WTC11 (cell line): ENCODE results near the gene SPACA7. TPM values are rescaled to one million over a fixed set of nuclear protein-coding genes. Genes with fewer than 3 reads are reported as not detected.
A peak's percentile ranks its signal among the peaks of the same experiment; 100 is the strongest.

Experiments used
- ATAC-seq: fragments of 200-7000 bp; cut with Tn5 transposase; 2 replicates; pipeline ENCODE4 v1.10.0; 2021; ENCODE audit warnings: mild to moderate bottlenecking, moderate library complexity
- CTCF ChIA-PET: fragments of 300-600 bp; sonication (Branson Sonifier 250); formaldehyde crosslinking; loops from one replicate; lab custom pipeline; 2021; ENCODE audit warnings: antibody characterized with exemption; lab: Charles Lee
- POLR2A ChIA-PET: fragments of 350-600 bp; sonication (Branson Sonifier 250); formaldehyde crosslinking; loops from one replicate; lab custom pipeline; 2021; ENCODE audit warnings: antibody characterized with exemption; lab: Charles Lee
- DNase-seq: peaks from one replicate; pipeline ENCODE4 v3.0.0; 2021; ENCODE audit warnings: low spot score
- H3K27ac Mint-ChIP-seq: 2 replicates; pipeline ENCODE4 v1.8.0; 2021; ENCODE audit warnings: mixed read lengths
- H3K27me3 Mint-ChIP-seq: 2 replicates; pipeline ENCODE4 v1.8.0; 2021; ENCODE audit warnings: low read depth, mild to moderate bottlenecking, moderate library complexity, mixed read lengths
- H3K36me3 Mint-ChIP-seq: 2 replicates; pipeline ENCODE4 v1.8.0; 2021; ENCODE audit warnings: mixed read lengths
- H3K4me1 Mint-ChIP-seq: 2 replicates; pipeline ENCODE4 v1.8.0; 2022; ENCODE audit warnings: mixed read lengths
- H3K4me3 Mint-ChIP-seq: 2 replicates; pipeline ENCODE4 v1.8.0; 2021; ENCODE audit warnings: mild to moderate bottlenecking, moderate library complexity, mixed read lengths
- H3K9me3 Mint-ChIP-seq: 2 replicates; pipeline ENCODE4 v1.8.0; 2021; ENCODE audit warnings: mixed read lengths
- CREM ChIP-seq: sonication (generic); formaldehyde crosslinking; IDR thresholded peaks from 2 replicates; pipeline ENCODE4 v1.8.1; 2022; ENCODE audit warnings: mild to moderate bottlenecking, missing genetic modification reagents, moderate library complexity
- EMX1 ChIP-seq: fragments of 250-450 bp; sonication (Bioruptor Pico); IDR thresholded peaks from 2 replicates; pipeline ENCODE4 v1.8.0; 2021; ENCODE audit warnings: mild to moderate bottlenecking
- GABPB1 ChIP-seq: sonication (generic); formaldehyde crosslinking; IDR thresholded peaks from 2 replicates; pipeline ENCODE4 v1.8.1; 2023; ENCODE audit warnings: mild to moderate bottlenecking, missing genetic modification reagents
- MXD4 ChIP-seq: fragments of 250-450 bp; sonication (Bioruptor Pico); IDR thresholded peaks from 2 replicates; pipeline ENCODE4 v1.8.0; 2021; ENCODE audit warnings: mild to moderate bottlenecking, moderate library complexity, borderline replicate concordance
- RELA ChIP-seq: sonication (generic); formaldehyde crosslinking; IDR thresholded peaks from 2 replicates; pipeline ENCODE4 v1.8.1; 2022; ENCODE audit warnings: missing genetic modification reagents, mild to moderate bottlenecking, borderline replicate concordance
- ZNF121 ChIP-seq: sonication (generic); formaldehyde crosslinking; IDR thresholded peaks from 2 replicates; pipeline ENCODE4 v1.8.0; 2023; ENCODE audit warnings: missing genetic modification reagents
- ZNF317 ChIP-seq: sonication (generic); formaldehyde crosslinking; IDR thresholded peaks from 2 replicates; pipeline ENCODE4 v1.8.1; 2023; ENCODE audit warnings: low read depth, mild to moderate bottlenecking, moderate library complexity, missing genetic modification reagents, borderline replicate concordance
- ZNF396 ChIP-seq: fragments of 250-450 bp; sonication (Bioruptor Pico); IDR thresholded peaks from 2 replicates; pipeline ENCODE4 v1.8.0; 2021; ENCODE audit warnings: mild to moderate bottlenecking, moderate library complexity, borderline replicate concordance
- total RNA-seq: library from RNA; stranded (reverse); gene quantifications from 3 replicates; pipeline ENCODE4 v1.2.3, GENCODE V29; 2021
- TF ChIP-seq, protein P1 (sequence below): sonication (generic); formaldehyde crosslinking; IDR thresholded peaks from 2 replicates; pipeline ENCODE4 v1.8.0; 2022; ENCODE audit warnings: mild to moderate bottlenecking, missing genetic modification reagents
- TF ChIP-seq, protein P2 (sequence below): fragments of 250-450 bp; sonication (Bioruptor Pico); IDR thresholded peaks from 2 replicates; pipeline ENCODE4 v1.9.0; 2021; ENCODE audit warnings: mild to moderate bottlenecking
- TF ChIP-seq, protein P3 (sequence below): sonication (generic); formaldehyde crosslinking; IDR thresholded peaks from 2 replicates; pipeline ENCODE4 v1.8.1; 2023; ENCODE audit warnings: mild to moderate bottlenecking, moderate library complexity, missing genetic modification reagents
- TF ChIP-seq, protein P4 (sequence below): sonication (generic); formaldehyde crosslinking; IDR thresholded peaks from 2 replicates; pipeline ENCODE4 v1.8.1; 2022; ENCODE audit warnings: mild to moderate bottlenecking, missing genetic modification reagents, moderate library complexity, borderline replicate concordance
- TF ChIP-seq, protein P5 (sequence below): sonication (generic); formaldehyde crosslinking; conservative IDR thresholded peaks from 2 replicates; pipeline ENCODE4 v1.8.1; 2022; ENCODE audit warnings: mild to moderate bottlenecking, missing genetic modification reagents
- TF ChIP-seq, protein P6 (sequence below): sonication (generic); formaldehyde crosslinking; IDR thresholded peaks from 2 replicates; pipeline ENCODE4 v1.8.1; 2022; ENCODE audit warnings: missing genetic modification reagents, borderline replicate concordance
- TF ChIP-seq, protein P7 (sequence below): fragments of 250-450 bp; sonication (Bioruptor Pico); IDR thresholded peaks from 2 replicates; pipeline ENCODE4 v1.9.0; 2021; ENCODE audit warnings: mild to moderate bottlenecking
- TF ChIP-seq, protein P8 (sequence below): sonication (generic); formaldehyde crosslinking; IDR thresholded peaks from 2 replicates; pipeline ENCODE4 v1.8.0; 2023; ENCODE audit warnings: missing genetic modification reagents

The SPACA7 gene
- total RNA-seq, 1 experiment from 2014 or later: not detected

DNA sequence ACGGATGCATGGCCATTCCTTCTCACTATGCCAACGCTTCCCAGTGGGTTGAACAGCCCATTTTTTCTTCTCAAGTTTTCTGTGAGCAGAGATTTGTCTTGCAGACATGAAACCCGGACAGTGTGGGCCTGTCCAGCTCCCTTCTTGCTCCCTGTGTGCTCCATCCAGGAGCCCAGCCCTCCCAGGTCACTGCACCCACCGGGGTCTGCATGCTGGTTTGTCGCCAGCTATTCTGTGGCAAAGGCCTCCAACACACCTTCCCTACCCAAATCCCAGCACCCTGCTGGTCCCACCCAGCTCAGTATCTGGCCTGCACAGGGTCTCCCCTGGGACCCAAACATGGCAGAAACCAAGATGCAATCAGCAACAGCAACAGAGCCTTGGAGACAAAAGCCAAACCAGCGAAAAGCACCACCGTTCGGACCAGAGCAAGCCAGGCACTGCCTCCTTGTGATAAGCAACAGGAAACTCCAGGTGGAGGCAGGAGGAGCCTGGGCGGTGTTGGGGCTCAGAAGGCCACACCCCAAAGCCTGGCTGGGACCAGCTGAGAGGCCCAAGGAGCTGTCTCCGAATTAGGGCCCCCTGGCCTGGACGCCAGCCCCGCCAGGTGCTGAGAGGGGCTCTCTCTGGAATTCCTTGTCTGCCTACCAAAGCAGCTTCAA, 12.2 kb upstream of the SPACA7 start:
- Mint-ChIP-seq H3K27me3 (peaks cover 4% of the 10 kb centered on the region; the same call in 1 of the 2 replicates), H3K27ac (no peak overlapping the region), H3K4me3 (no peak overlapping the region), H3K4me1 (peaks cover 15% of the 10 kb centered on the region), H3K9me3 (peaks cover 31% of the 10 kb centered on the region), H3K36me3 (peaks cover 9% of the 10 kb centered on the region)
- TF ChIP-seq, protein P1, sequence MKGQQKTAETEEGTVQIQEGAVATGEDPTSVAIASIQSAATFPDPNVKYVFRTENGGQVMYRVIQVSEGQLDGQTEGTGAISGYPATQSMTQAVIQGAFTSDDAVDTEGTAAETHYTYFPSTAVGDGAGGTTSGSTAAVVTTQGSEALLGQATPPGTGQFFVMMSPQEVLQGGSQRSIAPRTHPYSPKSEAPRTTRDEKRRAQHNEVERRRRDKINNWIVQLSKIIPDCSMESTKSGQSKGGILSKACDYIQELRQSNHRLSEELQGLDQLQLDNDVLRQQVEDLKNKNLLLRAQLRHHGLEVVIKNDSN (CRISPR knock-in tag): no peak
- no peak for TF ChIP-seq GABPB1 (CRISPR knock-in tag)
- no peak for TF ChIP-seq MXD4 (CRISPR knock-in tag)
- TF ChIP-seq CREM (CRISPR knock-in tag): no peak
- ATAC-seq: peak; percentile 83
- no peak for DNase-seq
- ChIA-PET CTCF (interaction anchor here (0.9 to 1.7 kb wide), 2 partner anchors 79 to 80 kb away, joined by 3 to 7 read pairs; no protein-coding TSS in a partner anchor), POLR2A (no interaction called here)

DNA sequence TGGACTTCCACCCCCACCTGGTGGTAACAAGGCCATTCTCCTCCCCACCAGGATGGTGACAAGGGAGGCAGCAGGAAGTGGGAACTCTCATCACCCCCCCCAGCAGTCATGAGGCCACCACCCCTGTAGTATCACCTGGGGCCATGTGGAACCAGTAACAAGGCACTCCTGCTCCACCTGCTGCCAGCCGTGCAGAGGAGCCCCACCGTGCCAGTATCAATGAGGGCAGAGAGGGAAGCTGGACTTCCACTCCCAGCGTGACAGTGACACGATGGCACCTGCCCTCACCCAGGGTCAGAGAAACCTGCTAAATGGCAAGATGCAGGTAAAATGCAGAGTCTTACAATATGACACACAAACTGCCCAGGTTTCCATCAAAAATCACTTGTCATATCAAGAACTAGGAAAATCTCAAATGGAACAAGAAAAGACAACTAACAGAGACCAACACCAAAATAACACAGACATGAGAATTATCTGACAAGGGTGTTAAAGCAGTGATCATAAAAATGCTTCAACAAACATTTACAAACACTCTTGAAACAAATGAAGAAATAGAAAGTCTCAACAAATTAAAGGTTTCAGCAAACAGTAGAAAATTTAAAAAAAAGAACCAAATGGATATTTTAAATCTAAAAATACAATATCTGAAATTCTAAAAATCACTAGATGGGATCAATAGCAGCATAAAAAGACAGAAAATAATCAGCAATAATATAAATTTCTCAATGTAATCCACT, 9.1 kb upstream of the SPACA7 start:
- Mint-ChIP-seq H3K36me3 (peaks cover 9% of the 10 kb centered on the region), H3K9me3 (peaks cover 11% of the 10 kb centered on the region), H3K27me3 (peaks cover 4% of the 10 kb centered on the region; the same call in 1 of the 2 replicates), H3K4me1 (peaks cover 19% of the 10 kb centered on the region), H3K4me3 (no peak overlapping the region), H3K27ac (no peak overlapping the region)
- TF ChIP-seq, protein P2, sequence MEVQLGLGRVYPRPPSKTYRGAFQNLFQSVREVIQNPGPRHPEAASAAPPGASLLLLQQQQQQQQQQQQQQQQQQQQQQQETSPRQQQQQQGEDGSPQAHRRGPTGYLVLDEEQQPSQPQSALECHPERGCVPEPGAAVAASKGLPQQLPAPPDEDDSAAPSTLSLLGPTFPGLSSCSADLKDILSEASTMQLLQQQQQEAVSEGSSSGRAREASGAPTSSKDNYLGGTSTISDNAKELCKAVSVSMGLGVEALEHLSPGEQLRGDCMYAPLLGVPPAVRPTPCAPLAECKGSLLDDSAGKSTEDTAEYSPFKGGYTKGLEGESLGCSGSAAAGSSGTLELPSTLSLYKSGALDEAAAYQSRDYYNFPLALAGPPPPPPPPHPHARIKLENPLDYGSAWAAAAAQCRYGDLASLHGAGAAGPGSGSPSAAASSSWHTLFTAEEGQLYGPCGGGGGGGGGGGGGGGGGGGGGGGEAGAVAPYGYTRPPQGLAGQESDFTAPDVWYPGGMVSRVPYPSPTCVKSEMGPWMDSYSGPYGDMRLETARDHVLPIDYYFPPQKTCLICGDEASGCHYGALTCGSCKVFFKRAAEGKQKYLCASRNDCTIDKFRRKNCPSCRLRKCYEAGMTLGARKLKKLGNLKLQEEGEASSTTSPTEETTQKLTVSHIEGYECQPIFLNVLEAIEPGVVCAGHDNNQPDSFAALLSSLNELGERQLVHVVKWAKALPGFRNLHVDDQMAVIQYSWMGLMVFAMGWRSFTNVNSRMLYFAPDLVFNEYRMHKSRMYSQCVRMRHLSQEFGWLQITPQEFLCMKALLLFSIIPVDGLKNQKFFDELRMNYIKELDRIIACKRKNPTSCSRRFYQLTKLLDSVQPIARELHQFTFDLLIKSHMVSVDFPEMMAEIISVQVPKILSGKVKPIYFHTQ (CRISPR knock-in tag): no peak
- TF ChIP-seq, protein P3, sequence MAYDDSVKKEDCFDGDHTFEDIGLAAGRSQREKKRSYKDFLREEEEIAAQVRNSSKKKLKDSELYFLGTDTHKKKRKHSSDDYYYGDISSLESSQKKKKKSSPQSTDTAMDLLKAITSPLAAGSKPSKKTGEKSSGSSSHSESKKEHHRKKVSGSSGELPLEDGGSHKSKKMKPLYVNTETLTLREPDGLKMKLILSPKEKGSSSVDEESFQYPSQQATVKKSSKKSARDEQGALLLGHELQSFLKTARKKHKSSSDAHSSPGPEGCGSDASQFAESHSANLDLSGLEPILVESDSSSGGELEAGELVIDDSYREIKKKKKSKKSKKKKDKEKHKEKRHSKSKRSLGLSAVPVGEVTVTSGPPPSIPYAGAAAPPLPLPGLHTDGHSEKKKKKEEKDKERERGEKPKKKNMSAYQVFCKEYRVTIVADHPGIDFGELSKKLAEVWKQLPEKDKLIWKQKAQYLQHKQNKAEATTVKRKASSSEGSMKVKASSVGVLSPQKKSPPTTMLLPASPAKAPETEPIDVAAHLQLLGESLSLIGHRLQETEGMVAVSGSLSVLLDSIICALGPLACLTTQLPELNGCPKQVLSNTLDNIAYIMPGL (CRISPR knock-in tag): no peak
- no peak for TF ChIP-seq ZNF121 (CRISPR knock-in tag)
- no peak for TF ChIP-seq EMX1 (CRISPR knock-in tag)
- TF ChIP-seq, protein P1 (CRISPR knock-in tag): no peak
- TF ChIP-seq, protein P4, sequence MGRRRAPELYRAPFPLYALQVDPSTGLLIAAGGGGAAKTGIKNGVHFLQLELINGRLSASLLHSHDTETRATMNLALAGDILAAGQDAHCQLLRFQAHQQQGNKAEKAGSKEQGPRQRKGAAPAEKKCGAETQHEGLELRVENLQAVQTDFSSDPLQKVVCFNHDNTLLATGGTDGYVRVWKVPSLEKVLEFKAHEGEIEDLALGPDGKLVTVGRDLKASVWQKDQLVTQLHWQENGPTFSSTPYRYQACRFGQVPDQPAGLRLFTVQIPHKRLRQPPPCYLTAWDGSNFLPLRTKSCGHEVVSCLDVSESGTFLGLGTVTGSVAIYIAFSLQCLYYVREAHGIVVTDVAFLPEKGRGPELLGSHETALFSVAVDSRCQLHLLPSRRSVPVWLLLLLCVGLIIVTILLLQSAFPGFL (CRISPR knock-in tag): no peak
- no peak for TF ChIP-seq ZNF396 (CRISPR knock-in tag)
- TF ChIP-seq, protein P5, sequence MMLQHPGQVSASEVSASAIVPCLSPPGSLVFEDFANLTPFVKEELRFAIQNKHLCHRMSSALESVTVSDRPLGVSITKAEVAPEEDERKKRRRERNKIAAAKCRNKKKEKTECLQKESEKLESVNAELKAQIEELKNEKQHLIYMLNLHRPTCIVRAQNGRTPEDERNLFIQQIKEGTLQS (CRISPR knock-in tag): no peak
- POLR2A ChIA-PET: no interaction called here
- CTCF ChIA-PET: no interaction called here
- DNase-seq: no peak
- no peak for ATAC-seq

DNA sequence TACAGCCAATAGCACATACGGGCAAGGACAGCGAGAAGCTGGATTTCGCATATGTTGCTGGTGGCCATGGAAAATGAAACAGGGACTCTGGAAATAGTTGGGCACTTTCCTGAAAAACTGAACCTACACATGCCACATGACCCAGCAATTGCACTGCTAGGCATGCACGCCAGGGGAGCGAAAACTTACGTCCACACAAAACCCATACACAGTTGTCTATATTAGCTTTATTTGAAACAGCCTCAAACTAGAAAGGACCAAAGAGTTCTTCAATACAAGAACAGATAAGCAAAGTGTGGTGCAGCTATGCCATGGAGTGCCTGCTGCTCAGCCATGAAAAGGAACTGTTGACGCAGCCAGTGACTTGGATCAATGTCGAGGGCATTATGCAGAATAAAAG, 7.3 kb upstream of the SPACA7 start:
- no peak for DNase-seq
- Mint-ChIP-seq H3K27me3 (peaks cover 4% of the 10 kb centered on the region; the same call in 1 of the 2 replicates), H3K27ac (no peak overlapping the region), H3K4me3 (no peak overlapping the region), H3K36me3 (peaks cover 9% of the 10 kb centered on the region), H3K4me1 (peaks cover 7% of the 10 kb centered on the region), H3K9me3 (peaks cover 10% of the 10 kb centered on the region)
- CTCF ChIA-PET: interaction anchor here (1.6 kb wide), 1 partner anchor 75 kb away, joined by 6 read pairs; no protein-coding TSS in a partner anchor
- ATAC-seq: no peak
- POLR2A ChIA-PET: no interaction called here
- no peak for TF ChIP-seq ZNF396 (CRISPR knock-in tag)
- TF ChIP-seq, protein P6, sequence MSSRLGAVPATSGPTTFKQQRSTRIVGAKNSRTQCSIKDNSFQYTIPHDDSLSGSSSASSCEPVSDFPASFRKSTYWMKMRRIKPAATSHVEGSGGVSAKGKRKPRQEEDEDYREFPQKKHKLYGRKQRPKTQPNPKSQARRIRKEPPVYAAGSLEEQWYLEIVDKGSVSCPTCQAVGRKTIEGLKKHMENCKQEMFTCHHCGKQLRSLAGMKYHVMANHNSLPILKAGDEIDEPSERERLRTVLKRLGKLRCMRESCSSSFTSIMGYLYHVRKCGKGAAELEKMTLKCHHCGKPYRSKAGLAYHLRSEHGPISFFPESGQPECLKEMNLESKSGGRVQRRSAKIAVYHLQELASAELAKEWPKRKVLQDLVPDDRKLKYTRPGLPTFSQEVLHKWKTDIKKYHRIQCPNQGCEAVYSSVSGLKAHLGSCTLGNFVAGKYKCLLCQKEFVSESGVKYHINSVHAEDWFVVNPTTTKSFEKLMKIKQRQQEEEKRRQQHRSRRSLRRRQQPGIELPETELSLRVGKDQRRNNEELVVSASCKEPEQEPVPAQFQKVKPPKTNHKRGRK: no peak
- no peak for TF ChIP-seq RELA (CRISPR knock-in tag)
- TF ChIP-seq, protein P5 (CRISPR knock-in tag): no peak
- no peak for TF ChIP-seq ZNF317 (CRISPR knock-in tag)
- TF ChIP-seq, protein P7, sequence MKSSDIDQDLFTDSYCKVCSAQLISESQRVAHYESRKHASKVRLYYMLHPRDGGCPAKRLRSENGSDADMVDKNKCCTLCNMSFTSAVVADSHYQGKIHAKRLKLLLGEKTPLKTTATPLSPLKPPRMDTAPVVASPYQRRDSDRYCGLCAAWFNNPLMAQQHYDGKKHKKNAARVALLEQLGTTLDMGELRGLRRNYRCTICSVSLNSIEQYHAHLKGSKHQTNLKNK (CRISPR knock-in tag): no peak
- TF ChIP-seq, protein P8, sequence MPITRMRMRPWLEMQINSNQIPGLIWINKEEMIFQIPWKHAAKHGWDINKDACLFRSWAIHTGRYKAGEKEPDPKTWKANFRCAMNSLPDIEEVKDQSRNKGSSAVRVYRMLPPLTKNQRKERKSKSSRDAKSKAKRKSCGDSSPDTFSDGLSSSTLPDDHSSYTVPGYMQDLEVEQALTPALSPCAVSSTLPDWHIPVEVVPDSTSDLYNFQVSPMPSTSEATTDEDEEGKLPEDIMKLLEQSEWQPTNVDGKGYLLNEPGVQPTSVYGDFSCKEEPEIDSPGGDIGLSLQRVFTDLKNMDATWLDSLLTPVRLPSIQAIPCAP (CRISPR knock-in tag): no peak
